GM12875 (cell line): ENCODE results near the gene EXOC8.
A peak's percentile ranks its signal among the peaks of the same experiment; 100 is the strongest.

Experiments
- H3K4me3 ChIP-seq: one replicate; pipeline ENCODE4 v1.5.1; 2011; ENCODE audit warnings: low read depth, low read length, control low read depth
- TF ChIP-seq, protein P1 (sequence below): IDR thresholded peaks from 2 replicates; pipeline ENCODE4 v1.5.1; 2011; ENCODE audit warnings: low read depth, mild to moderate bottlenecking, control low read depth, inconsistent platforms, low read length, moderate library complexity, borderline replicate concordance; ENCODE audit not compliant: insufficient read depth

The EXOC8 gene

DNA sequence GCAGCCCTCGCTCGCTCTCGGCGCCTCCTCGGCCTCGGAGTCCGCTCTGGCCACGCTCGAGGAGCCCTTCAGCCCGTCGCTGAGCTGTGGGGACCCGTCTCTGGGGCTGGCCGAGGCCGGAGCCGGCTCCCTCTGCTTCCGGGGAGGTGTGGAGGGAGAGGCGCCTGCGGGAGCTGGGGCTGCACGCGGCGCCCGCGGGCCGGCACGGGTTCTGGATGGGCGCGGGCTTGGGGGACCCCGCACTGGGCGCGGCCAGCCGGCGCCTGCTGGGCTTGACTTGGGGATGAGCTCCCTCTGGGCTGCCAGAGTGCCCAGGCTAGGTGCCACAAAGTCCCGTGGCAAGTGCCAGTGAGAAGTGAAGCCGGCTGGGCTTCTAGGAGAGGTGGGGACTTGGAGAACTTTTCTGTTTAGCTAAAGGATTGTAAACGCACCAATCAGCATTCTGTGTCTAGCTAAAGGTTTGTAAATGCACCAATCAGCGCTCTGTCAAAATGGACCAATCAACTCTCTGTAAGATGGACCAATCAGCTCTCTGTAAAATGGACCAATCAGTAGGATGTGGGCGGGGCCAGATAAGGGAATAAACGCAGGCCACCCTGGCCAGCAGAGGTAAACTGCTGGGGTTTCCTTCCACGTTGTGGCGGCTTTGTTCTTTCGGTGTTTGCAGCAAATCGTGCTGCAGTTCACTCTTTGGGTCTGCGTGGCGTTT, 20.2 kb downstream of the EXOC8 start:
- no peak overlapping the region for H3K4me3 ChIP-seq
- TF ChIP-seq, protein P1, sequence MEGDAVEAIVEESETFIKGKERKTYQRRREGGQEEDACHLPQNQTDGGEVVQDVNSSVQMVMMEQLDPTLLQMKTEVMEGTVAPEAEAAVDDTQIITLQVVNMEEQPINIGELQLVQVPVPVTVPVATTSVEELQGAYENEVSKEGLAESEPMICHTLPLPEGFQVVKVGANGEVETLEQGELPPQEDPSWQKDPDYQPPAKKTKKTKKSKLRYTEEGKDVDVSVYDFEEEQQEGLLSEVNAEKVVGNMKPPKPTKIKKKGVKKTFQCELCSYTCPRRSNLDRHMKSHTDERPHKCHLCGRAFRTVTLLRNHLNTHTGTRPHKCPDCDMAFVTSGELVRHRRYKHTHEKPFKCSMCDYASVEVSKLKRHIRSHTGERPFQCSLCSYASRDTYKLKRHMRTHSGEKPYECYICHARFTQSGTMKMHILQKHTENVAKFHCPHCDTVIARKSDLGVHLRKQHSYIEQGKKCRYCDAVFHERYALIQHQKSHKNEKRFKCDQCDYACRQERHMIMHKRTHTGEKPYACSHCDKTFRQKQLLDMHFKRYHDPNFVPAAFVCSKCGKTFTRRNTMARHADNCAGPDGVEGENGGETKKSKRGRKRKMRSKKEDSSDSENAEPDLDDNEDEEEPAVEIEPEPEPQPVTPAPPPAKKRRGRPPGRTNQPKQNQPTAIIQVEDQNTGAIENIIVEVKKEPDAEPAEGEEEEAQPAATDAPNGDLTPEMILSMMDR = no peak

DNA sequence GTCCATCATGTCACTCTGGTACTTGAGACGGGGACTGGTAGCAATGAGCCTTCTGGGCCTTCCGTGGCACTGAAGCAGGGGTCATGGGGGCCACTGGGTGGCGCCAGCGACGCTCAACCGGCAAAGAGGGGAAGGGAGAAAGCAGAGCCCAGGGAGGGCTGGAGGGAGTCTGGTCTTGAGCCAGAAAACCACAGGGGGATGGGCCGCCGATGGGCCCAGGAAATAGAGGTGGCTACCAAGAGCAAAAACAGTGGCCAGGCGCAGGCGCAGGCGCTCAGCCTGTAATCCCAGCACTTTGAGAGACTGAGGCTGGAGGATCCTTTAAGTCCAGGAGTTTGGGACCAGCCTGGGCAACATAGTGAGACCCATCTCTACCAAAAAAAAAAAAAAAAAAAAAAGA, 21.8 kb downstream of the EXOC8 start:
- no peak overlapping the region for H3K4me3 ChIP-seq
- TF ChIP-seq, protein P1 = peak; percentile 78

DNA sequence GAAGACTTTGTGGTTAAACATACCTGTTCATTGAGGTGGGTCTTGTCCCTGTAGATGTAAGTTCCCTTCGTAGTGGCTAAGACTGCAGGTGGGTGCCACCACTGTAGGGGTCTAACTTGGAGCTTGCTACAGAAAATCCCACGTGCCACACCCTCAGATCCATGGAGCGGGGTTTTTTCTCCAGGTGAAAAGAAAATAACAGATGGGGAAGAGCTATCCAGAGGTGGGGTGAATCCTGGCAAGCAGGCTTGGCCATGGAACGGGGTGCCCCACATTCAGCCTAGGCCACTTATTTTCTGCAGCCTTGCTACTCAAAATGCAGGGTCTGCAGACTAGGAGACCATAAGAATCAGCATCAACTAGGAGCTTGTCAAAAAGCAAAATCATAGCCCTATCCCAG, 24.0 kb downstream of the EXOC8 start:
- TF ChIP-seq, protein P1 = no peak
- no peak overlapping the region for H3K4me3 ChIP-seq

DNA sequence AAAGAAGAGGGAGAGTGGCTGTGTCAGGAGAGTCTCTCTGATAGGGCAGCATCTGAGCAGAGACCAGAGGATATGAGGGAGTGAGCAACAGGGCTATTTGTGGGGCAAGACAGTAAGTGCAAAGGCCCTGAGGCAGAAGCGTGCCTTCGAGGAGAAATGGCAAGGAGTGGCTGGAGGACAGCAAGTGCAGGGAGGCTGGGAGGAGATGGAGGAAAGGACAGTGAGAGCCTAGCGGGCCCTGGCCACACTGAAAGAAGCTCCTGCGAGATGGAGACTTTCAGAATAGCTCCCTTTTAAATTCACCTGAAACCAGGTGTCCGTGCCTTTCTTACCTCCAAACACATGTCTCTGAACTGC, 25.2 kb downstream of the EXOC8 start:
- TF ChIP-seq, protein P1 = no peak
- no peak overlapping the region for H3K4me3 ChIP-seq

DNA sequence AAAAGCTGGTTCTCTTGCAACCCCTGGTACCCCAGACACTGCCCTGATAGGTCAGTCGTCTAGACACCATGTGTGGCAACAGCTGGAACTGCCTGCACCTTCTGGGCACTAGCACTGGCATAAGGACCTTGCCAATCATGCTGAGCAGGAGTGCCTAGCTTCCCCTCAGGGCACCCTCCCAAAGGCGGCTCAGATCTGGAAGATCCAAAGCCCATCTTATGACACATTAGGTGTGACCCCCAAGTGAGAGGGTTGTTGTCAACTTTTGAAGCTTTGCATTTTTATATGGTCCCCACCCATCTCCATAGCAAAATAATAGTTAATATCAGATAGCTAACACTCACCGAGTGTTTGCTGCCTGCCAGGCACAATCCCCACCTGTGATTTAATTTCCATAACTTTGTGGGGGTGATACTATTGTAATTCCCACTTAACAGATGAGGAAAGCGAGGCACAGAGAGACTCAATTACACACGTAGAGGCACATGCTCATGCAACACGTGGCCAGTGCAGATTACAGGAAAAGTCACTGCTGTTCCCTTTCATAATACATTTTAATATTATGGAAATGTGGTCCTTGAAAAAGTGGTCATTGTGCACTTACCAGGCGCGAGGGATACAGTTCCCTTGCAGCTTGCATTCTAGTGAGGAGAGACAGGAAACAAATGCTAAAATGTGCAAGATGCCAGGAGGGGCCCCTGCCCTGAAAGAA, 25.8 kb downstream of the EXOC8 start:
- TF ChIP-seq, protein P1 = no peak
- no peak overlapping the region for H3K4me3 ChIP-seq

DNA sequence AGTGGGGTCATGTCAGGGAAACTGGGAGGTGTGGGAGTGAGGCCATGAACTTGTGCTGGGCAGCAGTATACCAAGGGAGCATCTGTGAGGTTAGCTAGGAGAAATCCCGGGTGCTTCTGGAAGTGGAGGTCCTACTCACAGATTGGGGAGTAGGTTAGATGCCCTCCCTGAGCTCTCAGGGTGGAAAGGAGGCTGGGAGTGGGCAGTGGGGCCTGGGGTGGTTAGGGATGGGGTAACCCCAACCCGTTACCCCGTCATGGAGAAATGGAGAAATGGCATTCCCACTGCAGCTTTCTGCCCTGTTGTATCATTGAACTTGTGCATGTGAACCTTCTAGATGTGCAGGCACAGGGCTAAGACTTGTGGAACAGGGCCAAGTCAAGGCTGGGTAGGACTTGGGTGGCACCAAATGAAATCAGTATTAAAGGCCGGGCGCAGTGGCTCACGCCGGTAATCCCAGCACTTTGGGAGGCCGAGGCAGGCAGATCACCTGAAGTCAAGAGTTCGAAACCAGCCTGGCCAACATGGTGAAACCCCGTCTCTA, 27.2 kb downstream of the EXOC8 start:
- TF ChIP-seq, protein P1 = no peak

DNA sequence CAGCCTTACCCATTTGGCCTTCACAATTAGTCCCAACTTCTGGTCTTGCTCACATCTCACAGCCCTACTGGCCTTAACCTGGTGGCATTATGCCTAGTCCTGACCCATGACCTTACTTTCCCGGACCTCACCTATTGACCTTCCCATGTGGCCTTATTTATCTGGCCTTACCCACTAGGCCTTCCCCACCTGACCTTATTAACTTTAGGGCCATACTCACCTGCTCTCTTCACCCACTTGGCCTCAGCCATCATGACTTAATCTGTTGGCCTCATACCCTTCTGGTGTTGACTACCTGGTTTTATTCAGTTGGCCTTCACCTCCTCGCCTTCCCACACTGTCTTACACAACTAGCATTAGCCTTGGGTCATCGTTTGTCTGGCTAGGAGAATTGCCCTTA, 35.7 kb downstream of the EXOC8 start:
- TF ChIP-seq, protein P1 = no peak
- no peak overlapping the region for H3K4me3 ChIP-seq

More for the DNA sequence above, 27.2 kb downstream of the EXOC8 start:
- H3K4me3 ChIP-seq = no peak overlapping the region
